SH-SY5Y (cell line): ENCODE data around the gene MICAL3.

ENCODE experiments used
- GATA2 ChIP-seq: IDR thresholded peaks from 2 replicates; pipeline ENCODE4 v1.6.1; 2011; ENCODE audit warnings: mild to moderate bottlenecking, low read depth, low read length
- GATA3 ChIP-seq: IDR thresholded peaks from 2 replicates; pipeline ENCODE4 v1.6.1; 2011; ENCODE audit warnings: low read depth, mild to moderate bottlenecking, low read length, moderate library complexity

- TF ChIP-seq GATA2: no peak
- no peak for TF ChIP-seq GATA3
Measured at GRCh38 chr22:17880020-17880419, 144.3 kb downstream of the MICAL3 start.
